GM21390 (cell line): ENCODE measurements around the gene MREG.

Source experiments
- ATAC-seq: cut with Tn5 transposase; IDR thresholded peaks from one replicate; pipeline ENCODE4 v1.9.1; 2021; ENCODE audit not compliant: unreplicated experiment

Gene MREG

GRCh38 chr2:215899141-215900074 lies 113.9 kb downstream of the MREG start:
- no peak for ATAC-seq

DNA sequence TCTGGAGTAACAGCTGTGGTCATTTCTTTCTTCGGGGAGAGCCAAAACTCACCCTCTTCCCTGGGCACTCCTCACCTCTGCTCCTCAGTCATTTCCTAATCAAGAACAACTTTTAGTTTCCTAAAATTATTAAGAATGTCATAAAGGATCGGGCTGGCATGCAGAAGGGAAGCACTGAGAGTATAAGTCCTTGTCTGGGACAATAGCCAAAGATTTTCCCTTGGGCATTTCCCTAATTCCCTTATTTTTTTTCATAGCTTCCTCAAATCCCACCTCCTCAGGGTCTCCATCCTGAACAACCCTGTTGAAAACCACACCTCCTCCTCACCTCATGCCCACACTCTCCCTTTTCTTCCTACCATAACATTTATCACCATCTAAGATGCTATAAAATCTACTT lies 115.0 kb downstream of the MREG start:
- no peak for ATAC-seq

DNA sequence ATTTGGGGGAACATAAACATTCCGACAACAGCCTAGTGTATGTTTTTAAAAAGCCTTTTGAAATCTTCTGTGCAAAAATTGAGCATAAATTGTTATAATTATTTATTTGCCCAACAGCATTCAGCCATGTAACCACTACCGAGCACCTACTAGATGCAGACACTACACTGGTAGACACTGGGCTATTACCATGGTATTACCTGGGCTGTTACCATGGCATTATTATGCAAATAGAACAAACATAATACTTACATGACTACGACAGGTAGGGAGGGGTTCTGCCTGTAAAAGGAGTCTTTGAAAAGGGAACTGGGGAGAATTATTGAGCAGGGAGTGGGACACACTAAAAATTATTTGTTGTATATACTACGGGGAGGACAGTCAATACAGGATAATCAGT lies 116.4 kb downstream of the MREG start:
- ATAC-seq: no peak

DNA sequence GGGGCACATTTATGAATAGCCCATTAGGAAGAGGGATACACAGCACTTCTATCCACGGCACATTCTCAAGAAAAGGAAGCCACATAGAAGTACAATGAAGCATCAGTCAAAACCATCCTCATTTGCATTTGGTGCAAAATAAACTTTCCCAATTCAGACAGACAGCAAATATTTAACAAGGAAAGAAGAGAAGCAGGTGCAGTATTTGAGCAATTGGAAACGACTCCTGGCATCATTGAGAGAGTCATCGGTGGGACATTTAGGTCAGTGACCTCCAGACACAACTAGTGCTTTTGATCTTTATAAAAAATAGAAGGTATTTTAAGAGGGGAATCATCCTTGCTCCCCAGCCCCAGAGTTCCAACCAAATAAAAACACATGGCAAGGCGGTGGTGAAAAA lies 118.0 kb downstream of the MREG start:
- no peak for ATAC-seq
